A549 treated with CpdA at 1 μM for 4 hours (cell line): Measurements from ENCODE around the gene ZNF629. TPM values are rescaled to one million over a fixed set of nuclear protein-coding genes. Genes with fewer than 3 reads are reported as not detected.

Source experiments
- total RNA-seq: library from RNA; stranded (reverse); fragments of 200-300 nt; extraction: Qiagen RNA extraction; gene quantifications from 5 replicates; pipeline ENCODE4 v1.2.3, GENCODE V29; 2022; ENCODE audit warnings: low read depth

Gene ZNF629
- total RNA-seq, result 15.6 to 19.2 TPM (median 16.4 TPM) in 5 replicates

GRCh38 chr16:30786936-30787612 is at the start of gene ZNF629:
TSS of gene ZNF629 (minus strand) at chr16:30787205. CDS start at chr16:30784482, 2,723 bp downstream.

DNA sequence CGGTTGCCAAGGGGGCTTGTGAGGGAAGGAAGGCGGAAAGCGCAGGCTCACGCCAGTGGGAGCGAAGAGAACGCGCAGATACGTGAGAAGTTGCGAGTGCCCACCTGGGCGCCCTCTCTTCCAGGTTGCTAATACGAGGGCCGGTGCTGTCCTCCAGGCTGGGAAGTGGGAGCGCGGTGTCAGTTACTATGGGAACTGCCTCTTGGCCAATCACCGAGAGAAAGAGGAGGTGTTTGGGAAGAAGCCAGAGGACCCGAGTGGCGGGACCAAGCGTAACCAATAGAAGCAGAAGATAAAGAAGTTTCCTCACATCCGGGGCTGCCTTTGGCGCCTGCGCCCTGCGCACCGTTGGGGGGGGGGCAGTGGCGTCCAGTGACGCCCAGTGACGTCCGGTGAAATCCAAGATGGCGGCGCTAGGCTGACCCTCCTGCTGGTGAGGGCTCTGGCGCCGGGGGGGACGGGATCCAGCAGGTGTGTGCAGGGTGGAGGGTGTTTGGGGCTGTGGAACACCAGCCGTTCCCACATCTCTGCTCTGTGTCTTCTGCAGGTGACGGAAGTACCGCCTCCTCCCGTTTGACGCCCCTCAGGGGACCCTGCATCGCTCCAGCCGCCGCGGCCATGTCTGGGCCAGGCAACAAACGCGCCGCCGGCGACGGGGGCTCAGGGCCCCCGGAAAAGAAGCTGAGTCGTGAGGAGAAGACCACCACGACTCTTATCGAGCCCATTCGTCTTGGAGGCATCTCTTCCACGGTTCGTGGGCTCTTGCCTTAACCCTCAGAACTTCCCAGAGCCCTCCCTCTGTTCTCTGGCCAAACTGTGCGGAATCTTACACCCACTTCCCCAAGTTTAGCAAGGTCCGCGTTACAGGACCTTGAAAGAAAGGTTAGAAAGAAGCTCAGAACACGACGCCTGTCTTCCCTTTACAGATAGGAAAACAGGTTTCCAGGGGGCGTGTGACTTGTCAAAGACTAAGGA is 24.8 kb downstream of the ZNF629 start, which contains the start of the genes CFAP119 and RNF40:
TSS of gene CFAP119 (minus strand) at position 135 of the 975 bp plus-strand sequence. CDS start 314 bp downstream, outside the sequence.
TSS of gene RNF40 (plus strand) at position 395 of the 975 bp plus-strand sequence. CDS start at position 619, 224 bp downstream.

DNA sequence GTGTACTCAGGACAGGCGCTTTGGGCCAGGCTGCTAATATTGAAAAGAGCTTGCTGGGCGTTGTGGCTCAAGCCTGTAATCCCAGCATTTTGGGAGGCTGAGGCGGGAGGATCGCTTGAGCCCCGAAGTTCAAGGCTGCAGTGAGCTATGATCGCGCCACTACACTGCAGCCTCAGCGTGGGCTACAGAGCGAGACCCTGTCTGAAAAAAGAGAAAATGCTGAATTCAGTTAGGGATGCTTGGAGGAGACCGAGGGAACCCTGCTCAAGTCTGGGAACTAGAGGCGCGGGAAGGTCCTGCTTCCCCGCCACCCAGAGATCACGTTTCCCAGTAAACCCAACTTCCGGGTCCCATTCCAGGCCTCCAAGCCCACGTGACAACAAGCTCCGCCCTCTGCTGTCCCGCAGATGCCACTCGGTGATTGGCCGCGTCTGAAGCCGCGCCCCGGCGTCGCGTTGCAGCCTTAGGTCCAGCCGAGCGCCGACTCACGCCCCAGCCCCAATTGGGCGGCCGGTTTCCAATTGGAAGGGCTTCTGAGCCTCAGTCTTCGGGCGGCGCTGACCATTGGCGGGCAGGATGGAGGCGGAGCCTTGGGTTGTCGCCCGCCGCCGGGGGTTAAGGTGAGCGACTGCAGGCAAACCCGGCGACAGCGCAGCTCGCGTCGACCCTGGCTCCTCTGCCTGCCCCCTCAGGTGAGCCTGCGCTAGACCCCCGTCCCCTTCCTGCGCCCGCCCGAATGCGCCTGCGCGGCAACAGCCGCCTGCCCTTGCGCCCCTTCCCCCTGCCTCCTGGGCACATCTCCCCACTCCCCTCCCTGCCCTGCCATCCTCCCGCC is 39.0 kb downstream of the ZNF629 start, which contains the start of gene PHKG2:
TSS of gene PHKG2 (plus strand) at position 627 of the 835 bp plus-strand sequence. CDS start 396 bp downstream, outside the sequence.

Other genes starting within 250 kb of the ZNF629 start
- gene ZNF764, start 228.8 kb downstream of the ZNF629 start, total RNA-seq, result 5.0 to 6.8 TPM (median 6.1 TPM) in 5 replicates
- 6.3 to 8.5 TPM (median 7.6 TPM) in 5 replicates for gene ZNF688, start 215.5 kb downstream of the ZNF629 start, total RNA-seq
- not detected in 5 replicates for gene ZNF785, start 201.5 kb downstream of the ZNF629 start, total RNA-seq
- 7.6 to 10.3 TPM (median 9.2 TPM) in 5 replicates for gene ZNF689, start 176.8 kb downstream of the ZNF629 start, total RNA-seq
- gene PRR14, start 136.2 kb downstream of the ZNF629 start, total RNA-seq, result 19.0 to 29.6 TPM (median 26.7 TPM) in 5 replicates
- gene FBRS, start 128.8 kb downstream of the ZNF629 start, total RNA-seq, result 35.7 to 49.1 TPM (median 45.8 TPM) in 5 replicates
- gene SRCAP, start 88.0 kb downstream of the ZNF629 start, total RNA-seq, result 14.1 to 28.1 TPM (median 21.4 TPM) in 5 replicates
- gene PHKG2, start 38.8 kb downstream of the ZNF629 start, total RNA-seq, result 21.1 to 26.6 TPM (median 23.0 TPM) in 5 replicates
- gene CFAP119, start 25.1 kb downstream of the ZNF629 start, total RNA-seq, result 4.5 to 9.7 TPM (median 9.0 TPM) in 5 replicates
- 77.8 to 90.9 TPM (median 89.9 TPM) in 5 replicates for gene RNF40, start 24.9 kb downstream of the ZNF629 start, total RNA-seq
- 24.3 to 38.7 TPM (median 36.4 TPM) in 5 replicates for gene BCL7C, start 106.9 kb upstream of the ZNF629 start, total RNA-seq
- gene CTF1, start 109.4 kb upstream of the ZNF629 start, total RNA-seq, result 0.09 to 0.23 TPM (median 0.16 TPM) in 4 of 5 replicates, not detected in the other
- 16.3 to 25.2 TPM (median 21.8 TPM) in 5 replicates for gene FBXL19, start 136.4 kb upstream of the ZNF629 start, total RNA-seq
- 12.1 to 15.0 TPM (median 13.6 TPM) in 5 replicates for gene ORAI3, start 161.9 kb upstream of the ZNF629 start, total RNA-seq
- 17.6 to 24.3 TPM (median 21.8 TPM) in 5 replicates for gene SETD1A, start 170.5 kb upstream of the ZNF629 start, total RNA-seq
- 12.5 to 17.3 TPM (median 14.7 TPM) in 5 replicates for gene HSD3B7, start 198.0 kb upstream of the ZNF629 start, total RNA-seq
- 1.4 to 2.2 TPM (median 1.7 TPM) in 5 replicates for gene STX1B, start 223.4 kb upstream of the ZNF629 start, total RNA-seq
- gene STX4, start 246.4 kb upstream of the ZNF629 start, total RNA-seq, result 62.0 to 77.3 TPM (median 76.2 TPM) in 5 replicates